Chondrocyte (in vitro differentiated cells): Measurements from ENCODE around the gene RIN1. TPM values are rescaled to one million over a fixed set of nuclear protein-coding genes. Genes with fewer than 3 reads are reported as not detected.
A peak's percentile ranks its signal among the peaks of the same experiment; 100 is the strongest.

Experiments
- DNase-seq: peaks from one replicate; pipeline ENCODE4 v3.0.0; 2021; ENCODE audit warnings: mixed read lengths, low spot score
- H3K27ac Mint-ChIP-seq: one replicate; pipeline ENCODE4 v1.8.0; 2021; ENCODE audit warnings: mild to moderate bottlenecking, moderate library complexity, mixed read lengths; ENCODE audit not compliant: unreplicated experiment
- H3K27me3 Mint-ChIP-seq: 2 replicates; pipeline ENCODE4 v1.8.0; 2021; ENCODE audit warnings: low read depth, mixed read lengths
- H3K36me3 Mint-ChIP-seq: 2 replicates; pipeline ENCODE4 v1.8.0; 2021; ENCODE audit warnings: low read depth, mixed read lengths
- H3K4me1 Mint-ChIP-seq: 2 replicates; pipeline ENCODE4 v1.8.0; 2021; ENCODE audit warnings: low read depth, mild to moderate bottlenecking, mixed read lengths
- H3K4me3 Mint-ChIP-seq: one replicate; pipeline ENCODE4 v1.8.0; 2021; ENCODE audit warnings: mild to moderate bottlenecking, moderate library complexity, mixed read lengths; ENCODE audit not compliant: unreplicated experiment
- H3K9me3 Mint-ChIP-seq: 2 replicates; pipeline ENCODE4 v1.8.0; 2021; ENCODE audit warnings: low read depth, mixed read lengths
- CTCF ChIP-seq: fragments of 200-600 bp; sonication (generic); IDR thresholded peaks from 2 replicates; pipeline ENCODE4 v1.5.0; 2021; ENCODE audit warnings: antibody characterized with exemption, mild to moderate bottlenecking, moderate library complexity
- total RNA-seq: library from RNA; stranded (reverse); gene quantifications from 3 replicates; pipeline ENCODE4 v1.2.1, GENCODE V29; 2021

Gene RIN1
- total RNA-seq, 1 donor from 2014 or later = 7.1 TPM

GRCh38 chr11:66339162-66339675 lies 3.0 kb upstream of the RIN1 start:
- H3K9me3 Mint-ChIP-seq = no peaks in the 10 kb centered on the region
- DNase-seq = peak; percentile 59
- no peaks in the 10 kb centered on the region for H3K27me3 Mint-ChIP-seq
- H3K4me3 Mint-ChIP-seq = no peak overlapping the region
- H3K36me3 Mint-ChIP-seq = peaks cover 16% of the 10 kb centered on the region
- H3K27ac Mint-ChIP-seq = no peak overlapping the region
- peaks cover 44% of the 10 kb centered on the region for H3K4me1 Mint-ChIP-seq
- TF ChIP-seq CTCF = no peak

- H3K27me3 Mint-ChIP-seq = no peaks in the 10 kb centered on the region
- H3K4me1 Mint-ChIP-seq = peaks cover 37% of the 10 kb centered on the region
- peak overlapping the region; percentile 100 for H3K27ac Mint-ChIP-seq
- peaks cover 16% of the 10 kb centered on the region for H3K36me3 Mint-ChIP-seq
- TF ChIP-seq CTCF = no peak
- H3K9me3 Mint-ChIP-seq = no peaks in the 10 kb centered on the region
- peak; percentile 72 for DNase-seq
- no peak overlapping the region for H3K4me3 Mint-ChIP-seq
Observed at GRCh38 chr11:66338276-66339161, 2.3 kb upstream of the RIN1 start.

- Mint-ChIP-seq H3K27me3 (no peaks in the 10 kb centered on the region), H3K4me3 (peak overlapping the region; percentile 19), H3K4me1 (peaks cover 29% of the 10 kb centered on the region), H3K9me3 (no peaks in the 10 kb centered on the region), H3K36me3 (peaks cover 19% of the 10 kb centered on the region), H3K27ac (peak overlapping the region; percentile 100)
- peak; percentile 75 for DNase-seq
- no peak for TF ChIP-seq CTCF
Observed at GRCh38 chr11:66337103-66337899, 1.1 kb upstream of the RIN1 start.

- Mint-ChIP-seq H3K9me3 (no peaks in the 10 kb centered on the region), H3K27me3 (no peaks in the 10 kb centered on the region), H3K4me1 (peaks cover 29% of the 10 kb centered on the region), H3K36me3 (peaks cover 9% of the 10 kb centered on the region), H3K4me3 (peak overlapping the region; percentile 99), H3K27ac (peak overlapping the region; percentile 100)
- peak; percentile 91 for DNase-seq
- peak; percentile 24 for TF ChIP-seq CTCF
Observed at GRCh38 chr11:66335531-66336233, 552 bp downstream of the RIN1 start.
